Activated CD4-positive, CD25-positive, alpha-beta regulatory T cell (primary cell): ENCODE measurements around the gene FAM9C.
"Not testable (repeated sequence)": the region's sequence is repeated elsewhere in the genome, so short reads cannot be mapped to it uniquely, and the experiment has no call there.

Experiments used
- DNase-seq, 4 experiments: peaks; one replicate each; lab custom pipeline; 2025; lab: John Stamatoyannopoulos, UW

The FAM9C gene

DNA sequence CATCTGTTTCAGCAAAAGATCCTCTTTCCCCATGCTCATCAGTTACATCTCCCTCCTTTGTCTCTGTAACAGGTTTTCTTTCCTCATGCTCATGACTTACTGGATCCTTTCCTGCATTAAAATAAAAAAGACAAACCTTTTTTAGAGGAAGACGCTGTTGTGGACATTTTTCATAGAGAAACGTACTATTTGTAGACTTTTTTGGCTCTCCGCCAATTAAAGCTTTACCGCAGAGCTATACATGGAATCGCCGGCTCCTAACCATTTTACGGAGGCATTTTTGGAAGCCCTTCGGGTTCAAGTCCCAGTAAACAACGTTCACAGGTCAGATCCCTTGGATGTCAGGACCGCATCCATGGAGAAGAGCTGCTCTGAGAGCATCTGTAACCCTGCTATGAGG lies 1.3 kb downstream of the FAM9C start:
- no peak for DNase-seq

- DNase-seq: no peak
These were observed 7.5 kb downstream of the FAM9C start for GRCh38 chrX:13036896-13037295.

GRCh38 chrX:13033193-13033592 lies 11.2 kb downstream of the FAM9C start:
- no peak for DNase-seq

GRCh38 chrX:13029887-13030771 lies 14.3 kb downstream of the FAM9C start:
- DNase-seq: no peak

DNA sequence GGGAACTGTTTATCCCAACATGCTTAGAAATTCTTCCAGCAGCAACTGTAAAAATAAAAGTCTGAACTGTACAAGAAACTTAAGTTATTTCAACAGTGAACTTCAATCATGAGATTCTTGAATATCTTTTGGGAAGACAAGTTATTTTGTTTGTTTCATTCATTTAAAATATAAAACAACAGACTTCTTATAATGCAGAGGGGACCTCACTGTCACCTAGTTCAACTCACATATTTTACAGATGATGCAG lies 14.9 kb downstream of the FAM9C start:
- no peak for DNase-seq

DNA sequence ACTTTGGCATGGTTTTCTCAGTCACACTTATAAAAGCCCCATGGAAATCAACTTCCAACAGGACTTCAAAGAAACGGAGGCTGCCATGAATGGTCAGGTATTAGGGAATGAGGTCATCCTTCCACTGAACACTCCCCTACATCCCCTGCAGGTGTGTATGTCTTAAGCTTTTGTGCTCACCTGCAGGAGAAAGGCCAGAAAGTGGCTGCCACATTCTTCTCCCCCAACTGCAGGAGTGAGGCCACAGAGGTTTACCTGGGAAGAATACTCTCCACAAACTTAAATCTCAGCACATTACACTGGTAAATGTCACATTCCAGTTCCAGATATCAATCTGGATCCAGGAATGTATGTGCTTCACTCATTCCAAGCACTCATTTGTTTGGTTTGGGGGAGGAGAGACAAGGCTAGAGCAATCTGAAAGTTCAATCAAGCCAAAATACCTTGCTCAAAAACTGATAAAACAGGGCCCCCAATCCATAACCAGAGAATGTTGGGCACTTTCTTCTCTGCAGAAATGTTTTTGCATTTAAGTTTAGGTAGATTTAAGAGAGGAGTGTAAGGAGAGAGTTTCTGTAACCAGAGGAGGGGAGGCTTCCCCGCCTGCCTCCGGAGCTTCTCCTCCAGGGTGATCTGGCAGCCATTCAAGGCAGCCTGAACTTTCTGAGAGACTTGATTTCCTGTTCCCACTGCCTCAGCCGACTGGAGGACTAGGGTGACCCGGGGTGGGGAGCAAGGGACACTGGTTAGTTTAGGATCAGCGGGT lies 15.4 kb downstream of the FAM9C start:
- no peak for DNase-seq

GRCh38 chrX:13026877-13027652 lies 17.4 kb downstream of the FAM9C start:
- DNase-seq: no peak

DNA sequence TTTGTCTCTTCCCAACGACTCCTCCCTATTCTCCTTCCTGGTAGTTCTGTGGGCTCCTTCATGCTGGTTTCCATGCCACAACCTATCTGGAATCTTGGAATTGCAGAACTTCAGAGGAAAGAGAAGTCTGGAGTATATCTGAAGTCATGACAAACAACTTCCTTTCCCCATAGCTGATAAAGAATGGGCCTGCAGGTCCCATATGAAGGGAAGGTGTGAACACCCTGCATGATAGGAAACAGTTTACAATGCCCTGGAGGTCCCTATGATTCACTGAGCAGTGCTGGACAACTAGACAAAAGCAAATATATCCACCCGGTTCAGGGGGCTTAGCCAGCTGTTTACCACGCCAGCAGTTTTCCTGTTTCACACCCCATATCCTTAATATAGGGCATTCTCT lies 19.4 kb downstream of the FAM9C start:
- no peak for DNase-seq

GRCh38 chrX:13023979-13024378 lies 20.4 kb downstream of the FAM9C start:
- DNase-seq: no peak

DNA sequence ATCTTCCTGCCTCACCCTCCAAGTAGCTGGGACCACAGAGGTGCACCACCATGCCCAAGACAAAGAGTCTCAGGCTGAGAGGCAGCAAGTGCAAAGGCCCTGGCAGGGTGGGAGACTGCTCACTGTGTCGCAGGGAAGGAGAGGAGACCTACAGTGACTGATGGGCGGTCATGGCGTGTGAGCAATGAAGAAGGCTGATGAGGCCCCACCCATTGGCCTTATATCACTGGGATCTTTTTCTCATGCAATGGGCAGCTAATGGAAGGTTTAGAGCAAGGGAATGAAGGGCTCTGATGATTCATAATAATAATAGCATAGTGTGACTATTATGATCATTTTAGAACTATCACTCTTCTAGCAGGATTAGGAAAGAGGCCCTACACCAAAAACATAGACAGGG lies 20.9 kb downstream of the FAM9C start:
- no peak for DNase-seq

DNA sequence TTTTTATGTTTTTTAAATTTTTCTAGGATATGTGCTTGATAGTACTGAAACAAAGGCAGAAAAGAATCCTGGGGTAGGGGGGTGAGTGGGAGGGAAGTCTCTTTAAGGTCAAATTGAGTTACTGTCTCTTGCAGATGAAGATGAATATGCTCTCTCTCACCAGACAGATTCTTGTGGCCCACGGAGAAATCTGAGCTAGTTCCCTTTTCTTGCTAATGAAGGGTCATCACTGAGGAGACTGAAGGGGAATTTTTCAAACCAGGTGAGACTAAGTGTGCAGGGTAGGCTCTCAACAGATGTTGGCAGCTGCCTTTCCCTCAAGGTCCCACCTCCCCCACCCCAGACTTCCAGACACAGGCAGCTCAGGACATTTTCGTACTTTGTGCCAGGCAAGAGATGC lies 21.5 kb downstream of the FAM9C start:
- DNase-seq: no peak

DNA sequence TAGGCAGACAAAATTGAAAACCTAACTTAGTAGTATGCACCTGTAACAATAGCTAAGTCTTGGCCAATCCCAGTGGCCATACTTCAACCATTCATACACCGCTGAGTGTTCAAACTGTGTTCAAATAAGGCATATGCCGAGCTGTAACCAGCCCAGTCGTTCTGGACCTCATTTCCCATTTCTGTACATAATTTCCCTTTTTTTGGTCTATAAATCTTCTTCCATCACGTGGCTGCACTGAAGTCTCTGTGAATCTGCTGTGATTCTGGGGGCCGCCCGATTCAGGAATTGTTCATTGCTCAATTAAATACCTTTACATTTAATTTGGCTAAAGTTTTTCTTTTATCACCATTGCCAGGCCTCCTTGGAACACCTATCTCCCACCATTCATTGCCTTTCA lies 27.7 kb downstream of the FAM9C start:
- DNase-seq: not testable (repeated sequence)

- DNase-seq: no peak
These were observed 28.7 kb downstream of the FAM9C start for GRCh38 chrX:13015536-13016236.

DNA sequence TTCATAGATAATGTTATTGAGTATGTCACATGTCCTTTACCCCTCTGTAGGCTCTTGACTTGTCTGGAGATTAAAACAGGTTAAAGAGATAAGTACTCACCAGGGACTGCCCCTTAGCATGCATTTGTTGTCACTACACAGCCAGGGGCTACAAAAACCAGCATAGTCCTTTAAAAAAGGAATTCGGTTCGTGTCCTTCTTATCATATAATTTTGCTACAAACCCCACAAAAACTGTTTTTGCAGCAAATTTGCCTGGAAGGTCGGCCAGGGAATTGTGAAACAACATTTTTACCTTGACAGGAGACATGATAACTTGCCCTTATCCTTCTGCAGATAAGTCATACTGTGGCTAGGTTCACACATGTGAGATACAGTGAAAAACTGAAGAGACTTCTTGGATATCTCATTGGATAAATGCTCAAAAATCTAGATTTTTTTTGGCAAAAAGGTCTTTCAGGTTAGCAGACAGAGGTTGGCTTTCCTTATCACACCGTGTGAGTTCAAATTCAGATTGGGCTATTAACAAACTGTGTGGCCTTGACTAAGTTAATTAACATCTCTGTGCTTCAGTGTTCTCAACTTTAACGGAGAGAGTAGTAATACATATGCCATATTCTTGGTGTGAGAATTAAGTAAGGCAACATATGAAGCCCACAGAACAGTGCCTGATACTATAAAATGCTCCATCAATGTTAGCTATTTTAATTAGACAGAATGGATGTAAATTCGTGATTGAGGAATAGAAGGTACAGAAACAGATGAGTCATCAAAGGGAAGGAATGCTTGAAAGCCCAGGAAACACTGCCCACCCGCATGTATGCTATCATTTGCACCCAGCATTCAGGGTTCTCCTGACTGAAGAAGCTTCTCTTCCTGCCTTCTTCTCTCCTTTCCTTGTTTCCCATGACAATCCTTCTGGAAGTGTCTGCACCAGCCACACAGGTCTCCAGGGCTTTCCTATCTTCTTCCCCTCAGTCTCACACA lies 30.0 kb downstream of the FAM9C start:
- no peak for DNase-seq

GRCh38 chrX:13013363-13014110 lies 30.9 kb downstream of the FAM9C start:
- peak in 1 of 4 experiments; percentile 2 for DNase-seq

GRCh38 chrX:13010546-13010945 lies 33.9 kb downstream of the FAM9C start:
- DNase-seq: no peak

DNA sequence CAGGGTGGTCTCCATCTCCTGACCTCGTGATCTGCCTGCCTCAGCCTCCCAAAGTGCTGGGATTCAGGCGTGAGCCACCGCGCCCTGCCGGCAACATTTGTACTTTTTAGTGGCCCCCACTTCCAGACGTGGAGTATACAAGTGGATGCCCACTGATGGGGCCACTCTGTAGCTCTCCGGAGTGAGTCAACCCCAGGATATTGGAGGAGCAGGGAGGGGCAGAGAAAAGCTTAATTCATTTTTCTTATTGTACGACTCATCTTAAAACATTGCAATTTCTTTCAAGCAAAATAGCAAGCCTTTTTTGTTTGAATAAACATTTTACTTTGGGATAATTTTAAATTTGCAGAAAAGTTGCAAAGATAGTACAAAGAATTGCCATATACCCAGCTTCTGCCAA lies 34.6 kb downstream of the FAM9C start:
- no peak for DNase-seq

DNA sequence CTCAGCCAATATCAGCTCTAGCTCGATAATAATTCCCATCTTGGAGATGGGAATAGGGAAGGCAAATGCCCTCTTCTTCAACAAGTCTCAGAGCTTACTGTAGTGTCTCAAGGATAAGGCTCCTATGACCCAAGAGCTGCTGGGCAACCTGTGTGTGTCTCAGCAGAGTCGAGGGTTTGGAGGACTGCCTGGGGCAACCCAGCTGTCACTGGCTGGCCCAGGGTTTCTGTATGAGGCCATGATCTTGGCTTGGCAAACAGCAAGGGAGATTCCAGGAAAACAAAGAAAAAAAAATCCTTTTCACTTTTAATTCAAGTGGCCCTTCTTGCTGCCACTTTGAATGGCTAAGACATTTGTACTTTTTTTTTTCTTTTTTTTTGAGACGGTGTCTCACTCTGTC lies 35.1 kb downstream of the FAM9C start:
- no peak for DNase-seq

GRCh38 chrX:13008851-13009250 lies 35.6 kb downstream of the FAM9C start:
- no peak for DNase-seq

GRCh38 chrX:13008189-13008533 lies 36.3 kb downstream of the FAM9C start:
- no peak for DNase-seq
